Mucosa of stomach (tissue), 1 donor: ENCODE measurements around the gene SAFB2.
"Not testable (repeated sequence)": the region's sequence is repeated elsewhere in the genome, so short reads cannot be mapped to it uniquely, and the experiment has no call there.

ENCODE experiments used
- H3K27me3 ChIP-seq: one replicate; pipeline ENCODE4 v1.7.0; 2013; ENCODE audit warnings: mild to moderate bottlenecking, low read length; ENCODE audit not compliant: control insufficient read depth, insufficient read depth
- H3K36me3 ChIP-seq: one replicate; pipeline ENCODE4 v1.7.0; 2013; ENCODE audit warnings: low read length; ENCODE audit not compliant: control insufficient read depth, insufficient read depth
- H3K4me1 ChIP-seq: one replicate; pipeline ENCODE4 v1.7.0; 2013; ENCODE audit warnings: mild to moderate bottlenecking, low read length; ENCODE audit not compliant: control insufficient read depth, insufficient read depth
- H3K4me3 ChIP-seq: one replicate; pipeline ENCODE4 v1.7.0; 2013; ENCODE audit warnings: low read length
- H3K9ac ChIP-seq: one replicate; pipeline ENCODE4 v1.7.0; 2013; ENCODE audit warnings: mild to moderate bottlenecking, low read length, moderate library complexity
- H3K9me3 ChIP-seq: one replicate; pipeline ENCODE4 v1.7.0; 2013; ENCODE audit warnings: mild to moderate bottlenecking, low read length, moderate library complexity; ENCODE audit not compliant: control insufficient read depth
- donor health status: Pancreatic carcinoma.

Gene SAFB2

GRCh38 chr19:5618591-5618990 lies 4.0 kb downstream of the SAFB2 start:
- H3K9me3 ChIP-seq, result no peaks in the 10 kb centered on the region
- no peak overlapping the region for H3K4me3 ChIP-seq
- no peaks in the 10 kb centered on the region for H3K27me3 ChIP-seq
- no peak overlapping the region for H3K9ac ChIP-seq
- peaks cover 25% of the 10 kb centered on the region for H3K36me3 ChIP-seq
- peaks cover 16% of the 10 kb centered on the region for H3K4me1 ChIP-seq

GRCh38 chr19:5617080-5617479 lies 5.5 kb downstream of the SAFB2 start:
- Histone ChIP-seq H3K27me3 (no peaks in the 10 kb centered on the region), H3K4me1 (peaks cover 16% of the 10 kb centered on the region), H3K36me3 (peaks cover 32% of the 10 kb centered on the region), H3K9me3 (no peaks in the 10 kb centered on the region), H3K9ac (no peak overlapping the region), H3K4me3 (no peak overlapping the region)

- H3K27me3 ChIP-seq, result no peaks in the 10 kb centered on the region
- peaks cover 32% of the 10 kb centered on the region for H3K36me3 ChIP-seq
- no peaks in the 10 kb centered on the region for H3K9me3 ChIP-seq
- no peak overlapping the region for H3K4me3 ChIP-seq
- peaks cover 7% of the 10 kb centered on the region for H3K4me1 ChIP-seq
- no peak overlapping the region for H3K9ac ChIP-seq
Observed at GRCh38 chr19:5615756-5616327, 6.7 kb downstream of the SAFB2 start.

- H3K4me1 ChIP-seq, result no peaks in the 10 kb centered on the region
- no peaks in the 10 kb centered on the region for H3K27me3 ChIP-seq
- H3K36me3 ChIP-seq, result peaks cover 23% of the 10 kb centered on the region
- no peak overlapping the region for H3K4me3 ChIP-seq
- H3K9ac ChIP-seq, result no peak overlapping the region
- no peaks in the 10 kb centered on the region for H3K9me3 ChIP-seq
Observed at GRCh38 chr19:5612891-5613865, 9.4 kb downstream of the SAFB2 start.

GRCh38 chr19:5609881-5610448 lies 12.6 kb downstream of the SAFB2 start:
- peaks cover 27% of the 10 kb centered on the region for H3K36me3 ChIP-seq
- no peaks in the 10 kb centered on the region for H3K27me3 ChIP-seq
- H3K9ac ChIP-seq, result no peak overlapping the region
- H3K4me1 ChIP-seq, result no peaks in the 10 kb centered on the region
- no peak overlapping the region for H3K4me3 ChIP-seq
- no peaks in the 10 kb centered on the region for H3K9me3 ChIP-seq

DNA sequence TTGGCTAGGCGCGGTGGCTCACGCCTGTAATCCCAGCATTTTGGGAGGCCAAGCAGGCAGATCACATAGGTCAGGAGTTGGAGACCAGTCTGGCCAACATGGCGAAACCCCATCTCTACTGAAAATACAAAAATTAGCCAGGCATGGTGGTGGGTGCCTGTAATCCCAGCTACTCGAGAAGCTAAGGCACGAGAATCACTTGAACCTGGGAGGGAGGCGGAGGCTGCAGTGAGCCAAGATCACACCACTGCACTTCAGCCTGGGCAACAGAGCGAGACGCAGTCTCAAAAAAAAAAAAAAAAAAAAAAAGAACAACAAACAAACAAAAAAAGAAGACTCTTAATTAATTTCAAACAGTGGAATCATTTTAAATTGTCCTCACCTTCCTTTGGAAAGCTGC lies 13.8 kb downstream of the SAFB2 start:
- H3K27me3 ChIP-seq, H3K4me3 ChIP-seq, H3K9me3 ChIP-seq, H3K4me1 ChIP-seq, H3K9ac ChIP-seq: not testable (repeated sequence)
- H3K36me3 ChIP-seq, result peaks cover 18% of the 10 kb centered on the region

- Histone ChIP-seq H3K4me3 (no peak overlapping the region), H3K9me3 (no peaks in the 10 kb centered on the region), H3K4me1 (no peaks in the 10 kb centered on the region), H3K27me3 (no peaks in the 10 kb centered on the region), H3K9ac (no peak overlapping the region), H3K36me3 (peaks cover 14% of the 10 kb centered on the region)
Observed at GRCh38 chr19:5608291-5608690, 14.3 kb downstream of the SAFB2 start.

DNA sequence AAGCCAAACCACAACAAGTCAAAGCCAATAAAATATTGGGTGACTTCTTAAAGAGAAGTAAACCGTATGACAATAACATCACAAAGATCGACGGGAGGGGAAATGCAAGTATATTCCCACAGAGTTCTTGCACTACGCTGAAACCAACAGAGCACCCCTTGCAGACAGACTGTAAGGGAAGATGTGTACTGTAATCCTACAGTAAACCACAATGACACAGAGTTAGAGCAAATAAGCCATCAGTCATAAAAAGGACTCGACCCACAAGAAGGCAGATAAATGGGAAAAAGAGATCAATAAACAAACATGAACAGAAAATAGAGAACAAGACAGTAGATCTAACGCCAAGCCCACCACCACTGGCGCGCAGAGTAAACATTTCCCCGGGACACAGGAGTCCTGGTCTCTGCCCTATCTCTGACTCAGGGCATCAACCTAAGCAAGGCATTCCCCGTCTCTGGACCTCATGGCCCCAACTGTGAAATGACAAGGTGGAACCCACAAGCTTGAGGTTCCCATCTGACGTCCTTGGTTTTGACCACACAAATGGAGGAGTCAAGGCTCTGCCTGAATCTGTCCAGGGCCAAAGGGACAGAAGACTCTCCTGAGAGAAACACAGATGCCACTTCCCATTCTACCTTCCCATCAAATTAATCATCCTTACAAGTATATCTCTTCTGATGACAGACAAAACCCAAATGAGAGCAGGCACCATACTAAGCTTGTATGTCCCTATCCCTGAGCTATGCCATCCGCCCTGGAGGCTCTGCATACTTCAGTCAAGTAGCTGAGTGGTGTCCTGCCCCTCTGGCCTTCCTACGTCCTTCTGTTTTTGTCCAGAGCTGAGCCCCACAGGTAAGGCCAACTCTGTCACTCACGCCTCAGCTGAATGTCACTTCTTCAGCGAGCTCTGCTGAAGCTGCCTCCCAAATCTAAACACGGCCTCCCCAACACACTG lies 15.0 kb downstream of the SAFB2 start:
- Histone ChIP-seq H3K4me3 (no peak overlapping the region), H3K9ac (no peak overlapping the region), H3K4me1 (no peaks in the 10 kb centered on the region), H3K36me3 (peaks cover 9% of the 10 kb centered on the region), H3K9me3 (no peaks in the 10 kb centered on the region), H3K27me3 (no peaks in the 10 kb centered on the region)

- Histone ChIP-seq H3K4me3 (no peak overlapping the region), H3K36me3 (peaks cover 9% of the 10 kb centered on the region), H3K27me3 (no peaks in the 10 kb centered on the region), H3K4me1 (no peaks in the 10 kb centered on the region), H3K9me3 (no peaks in the 10 kb centered on the region), H3K9ac (no peak overlapping the region)
Observed at GRCh38 chr19:5605362-5605761, 17.2 kb downstream of the SAFB2 start.

- Histone ChIP-seq H3K4me3 (no peak overlapping the region), H3K4me1 (no peaks in the 10 kb centered on the region), H3K27me3 (no peaks in the 10 kb centered on the region), H3K9ac (no peak overlapping the region), H3K9me3 (no peaks in the 10 kb centered on the region), H3K36me3 (peaks cover 9% of the 10 kb centered on the region)
Observed at GRCh38 chr19:5603626-5604025, 18.9 kb downstream of the SAFB2 start.

DNA sequence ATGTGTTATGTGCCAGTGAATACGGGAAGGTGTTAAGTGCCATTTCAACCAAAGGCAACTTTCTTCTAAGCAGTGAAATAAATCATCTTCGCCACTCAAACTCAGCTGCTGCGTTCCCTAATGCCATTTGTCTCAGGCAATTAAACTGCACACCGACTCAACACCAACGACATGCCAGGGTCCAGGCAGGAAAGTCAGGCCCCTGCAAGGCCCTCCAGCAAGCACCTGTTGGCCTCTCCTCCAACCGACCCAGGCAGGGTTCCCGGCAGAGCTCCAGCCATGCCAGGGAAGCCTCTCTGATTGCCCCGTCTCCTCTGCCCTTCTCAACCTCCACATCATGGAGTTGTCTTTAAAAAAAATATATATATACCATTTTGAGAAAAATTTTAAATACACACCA lies 21.8 kb downstream of the SAFB2 start:
- Histone ChIP-seq H3K9ac (no peak overlapping the region), H3K27me3 (no peaks in the 10 kb centered on the region), H3K4me3 (no peak overlapping the region), H3K9me3 (no peaks in the 10 kb centered on the region), H3K4me1 (no peaks in the 10 kb centered on the region), H3K36me3 (peaks cover 5% of the 10 kb centered on the region)
